Kidney glomerular epithelial cell (primary cell): ENCODE results near the gene GAS7.
"Not testable (repeated sequence)": the region's sequence is repeated elsewhere in the genome, so short reads cannot be mapped to it uniquely, and the experiment has no call there.

Source experiments
- DNase-seq: peaks from one replicate; lab custom pipeline; 2025; lab: John Stamatoyannopoulos, UW

GAS7 gene

DNA sequence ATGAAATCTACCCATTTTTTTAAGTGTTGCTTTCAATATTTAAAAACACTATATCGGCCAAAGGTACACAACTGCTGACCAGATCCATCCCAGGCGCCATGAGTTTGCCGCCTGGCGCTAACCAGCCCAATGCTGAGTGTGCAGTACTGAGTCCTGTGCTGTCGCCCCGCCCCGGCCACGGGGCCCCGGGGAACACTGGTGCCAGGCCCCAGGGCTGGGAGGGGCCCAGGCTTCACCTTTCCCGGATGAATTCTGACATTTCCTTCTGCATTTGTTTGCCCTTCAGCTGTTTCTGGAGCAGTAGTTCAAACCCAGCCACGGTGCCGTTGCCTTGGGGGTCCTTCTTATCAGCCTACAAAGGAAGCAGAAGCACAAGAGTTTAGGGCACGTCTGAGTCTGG is 255.5 kb downstream of the GAS7 start:
- no peak for DNase-seq

DNA sequence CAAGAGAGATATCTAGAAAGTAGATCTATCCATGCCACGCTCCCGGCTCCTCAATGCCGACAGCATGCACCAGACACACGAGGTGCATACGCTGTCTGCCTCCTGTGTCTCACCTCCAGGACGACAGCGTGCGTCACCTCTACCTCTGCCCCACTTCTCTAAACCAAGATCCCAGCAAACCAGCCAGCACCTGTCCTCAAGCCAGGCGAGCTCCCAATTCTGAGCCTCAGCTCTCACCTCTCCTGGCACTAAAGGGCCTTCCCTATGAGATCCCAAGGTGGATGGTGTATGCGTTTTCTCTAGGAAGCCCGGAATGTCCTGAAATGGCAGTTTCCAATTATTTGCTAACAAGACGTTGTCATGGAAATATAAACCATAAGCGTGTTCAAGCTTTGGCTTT is 257.1 kb downstream of the GAS7 start:
- DNase-seq: no peak

DNA sequence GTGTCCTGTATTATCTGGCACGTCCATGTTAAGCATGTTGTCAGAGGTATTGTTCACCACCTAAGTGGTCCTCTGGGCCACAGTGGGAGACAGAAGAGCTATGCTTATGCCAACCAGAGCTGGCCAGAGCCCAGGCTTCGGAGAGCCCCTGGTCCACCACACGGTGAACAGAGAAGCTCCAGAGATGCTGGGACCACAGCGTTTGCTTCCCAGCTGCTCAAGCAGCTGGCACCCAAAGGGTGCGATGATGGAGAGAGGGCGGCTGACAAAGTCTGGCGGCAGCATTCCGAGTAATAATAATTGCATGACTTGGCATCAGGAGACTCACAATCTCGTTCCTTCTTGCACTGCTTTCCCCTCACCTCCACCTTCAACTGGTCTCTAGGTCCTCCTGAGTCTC is 257.6 kb downstream of the GAS7 start:
- DNase-seq: no peak

DNA sequence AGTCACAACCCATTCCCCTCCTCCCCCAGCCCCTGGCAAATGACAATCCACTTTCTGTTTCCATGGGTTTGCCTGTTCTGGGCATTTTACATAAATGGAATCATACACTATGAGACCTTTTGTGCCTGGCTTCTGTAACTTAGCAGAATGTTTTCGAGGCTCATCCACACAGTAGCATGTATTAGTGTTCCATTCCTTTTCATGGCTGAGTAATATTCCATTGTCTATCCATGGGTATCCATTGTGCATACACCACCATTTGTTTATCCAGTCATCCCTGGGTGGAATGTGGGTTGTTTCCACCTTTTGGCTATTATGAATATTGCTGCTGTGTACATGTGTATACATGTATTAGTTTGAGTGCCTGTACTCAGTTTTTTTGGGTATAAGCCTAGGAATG is 259.6 kb downstream of the GAS7 start:
- no peak for DNase-seq

DNA sequence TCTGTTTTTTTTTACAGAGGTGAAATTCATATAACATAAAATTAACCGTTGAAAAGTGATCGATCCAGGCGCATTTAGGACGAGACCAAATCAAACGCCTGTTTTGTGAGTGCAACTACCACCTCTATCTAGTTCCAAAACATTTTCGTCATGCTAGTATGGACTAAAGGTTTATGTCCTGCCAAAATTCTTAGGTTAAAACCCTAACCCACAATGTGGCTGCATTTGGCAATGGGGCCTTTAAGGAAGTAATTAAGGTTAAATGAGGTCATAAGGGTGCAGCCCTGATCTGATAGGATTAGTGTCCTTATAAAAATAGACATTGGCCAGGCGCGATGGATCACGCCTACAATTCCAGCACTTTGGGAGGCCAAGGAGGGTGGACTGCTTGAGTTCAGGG is 260.5 kb downstream of the GAS7 start:
- DNase-seq: no peak

DNA sequence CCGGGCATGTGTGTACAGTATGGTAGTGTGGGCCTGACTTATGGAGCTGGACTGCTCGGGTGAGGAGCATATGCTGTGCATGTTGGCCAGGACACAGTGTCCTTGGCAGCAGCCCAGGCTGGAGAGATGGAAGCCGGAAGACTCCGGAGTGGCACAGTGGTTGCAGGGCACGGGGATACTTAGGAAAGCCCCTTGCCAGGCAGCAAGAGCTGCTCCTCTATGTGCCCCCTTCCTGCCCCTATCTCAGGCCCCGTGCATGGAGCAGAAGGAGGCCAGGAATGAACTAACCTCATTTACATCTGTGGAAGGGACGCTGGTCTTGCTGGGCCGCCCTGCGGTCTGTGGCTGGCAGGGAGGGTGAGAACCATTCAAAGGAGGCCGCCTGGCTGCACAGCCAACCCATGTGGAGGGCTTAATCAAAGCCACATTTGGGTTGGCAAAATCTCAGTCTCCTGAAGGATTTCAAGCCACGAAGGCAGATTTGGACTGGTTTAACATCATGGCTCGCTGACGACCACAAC is 261.1 kb downstream of the GAS7 start:
- no peak for DNase-seq

DNA sequence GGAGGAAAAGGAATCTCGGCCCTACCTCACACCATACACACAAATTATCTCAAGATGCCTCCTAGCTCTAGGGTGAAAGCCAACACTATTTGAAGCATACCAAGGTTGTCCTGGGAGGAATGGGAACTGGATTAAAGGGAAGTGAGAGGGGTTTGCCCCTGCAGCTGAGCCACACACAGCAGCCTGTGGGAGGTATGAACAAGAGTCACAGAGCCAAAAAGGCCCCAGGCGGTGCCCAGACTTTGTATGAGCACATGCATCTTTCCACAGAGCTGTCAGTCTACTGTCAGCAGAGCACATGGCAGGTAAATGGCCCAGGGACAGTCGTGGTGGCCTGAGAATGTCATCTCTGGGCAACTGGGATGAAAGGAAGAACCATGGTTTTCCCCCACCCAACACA is 262.3 kb downstream of the GAS7 start:
- DNase-seq: no peak

DNA sequence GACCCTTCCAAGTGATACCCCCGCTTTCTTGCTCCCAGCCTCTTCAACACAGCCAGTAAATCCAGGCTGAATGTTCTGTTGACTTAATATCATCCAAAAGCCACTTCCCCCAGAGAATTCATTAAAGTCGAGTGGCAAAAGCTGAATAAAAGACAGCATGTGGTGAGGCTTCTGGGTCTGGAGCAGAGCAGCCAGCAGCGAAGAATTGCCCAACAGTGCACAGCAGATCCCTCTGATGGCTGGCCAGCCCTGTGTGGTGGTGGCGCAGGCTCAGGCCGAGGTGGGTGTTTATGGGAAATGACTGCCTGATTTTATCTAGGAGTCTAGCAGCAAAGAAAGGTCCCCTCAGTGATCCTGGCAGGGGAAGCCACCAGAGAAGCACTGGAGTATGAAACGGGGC is 263.0 kb downstream of the GAS7 start:
- DNase-seq: no peak

DNA sequence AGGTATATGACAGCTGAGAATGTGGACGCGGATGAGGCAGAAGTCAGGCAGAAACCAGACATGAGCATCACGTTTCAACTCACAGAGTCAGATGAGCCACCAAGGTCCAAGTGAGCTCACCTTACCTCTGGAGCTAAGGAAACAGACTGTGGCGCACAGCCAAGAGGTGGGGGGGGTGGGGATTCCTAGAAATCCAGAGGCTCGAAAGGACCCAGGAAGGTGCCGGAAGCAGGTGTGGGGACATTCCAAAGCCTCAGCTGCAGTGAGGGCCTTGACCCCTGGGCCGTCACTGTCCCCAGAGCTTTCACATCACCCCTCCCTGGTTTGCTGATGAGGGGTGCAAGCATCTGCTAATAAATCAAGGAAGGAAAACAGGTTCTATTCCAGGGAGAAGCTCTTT is 264.1 kb downstream of the GAS7 start:
- DNase-seq: no peak

DNA sequence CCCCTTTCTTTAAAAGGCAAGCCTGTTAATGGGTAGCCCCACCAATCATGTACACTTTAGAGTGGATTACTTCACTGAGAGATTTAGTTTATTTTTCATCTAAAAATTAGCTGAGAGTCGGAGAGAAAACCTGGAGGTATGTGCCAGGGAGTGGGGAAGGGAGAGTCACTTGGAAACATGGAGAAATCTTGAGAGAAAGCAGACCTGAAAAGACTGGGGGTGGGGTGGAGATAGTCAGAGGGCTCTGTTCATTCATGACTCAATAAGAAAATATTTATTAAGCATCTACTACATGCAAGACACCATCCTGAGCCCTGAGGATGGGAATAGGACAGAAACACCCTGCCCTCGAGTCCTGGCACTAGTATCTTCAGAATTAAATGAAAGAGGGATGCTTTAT is 265.9 kb downstream of the GAS7 start:
- DNase-seq: no peak

DNA sequence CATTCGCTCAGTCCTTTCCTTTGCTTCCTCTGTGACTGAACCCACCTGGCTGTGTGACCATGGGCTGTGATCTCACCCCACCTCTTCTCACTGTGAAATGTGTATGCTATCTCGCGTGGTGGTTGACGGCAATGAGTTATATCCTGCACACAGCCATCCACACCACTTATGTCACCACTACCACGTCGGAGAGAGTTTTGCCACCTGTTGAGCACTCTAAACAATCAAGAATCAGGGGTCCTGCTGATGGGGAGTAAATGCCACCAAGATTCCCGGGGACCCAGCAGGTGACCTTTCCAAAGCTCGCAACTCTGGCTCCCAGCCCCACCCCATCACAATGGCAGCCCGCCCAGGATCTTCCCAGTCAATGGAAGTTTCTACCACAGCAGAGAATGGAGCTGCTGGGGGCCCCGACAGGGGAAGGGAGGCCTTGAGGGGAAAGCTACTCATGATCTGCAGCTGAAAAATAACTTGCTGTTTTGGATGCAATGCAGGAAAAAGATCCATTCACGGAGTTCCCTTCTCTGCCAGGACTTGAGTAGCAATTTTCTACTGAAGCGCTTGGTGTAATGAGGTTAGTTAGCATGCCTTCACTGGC is 267.2 kb downstream of the GAS7 start:
- DNase-seq: no peak

DNA sequence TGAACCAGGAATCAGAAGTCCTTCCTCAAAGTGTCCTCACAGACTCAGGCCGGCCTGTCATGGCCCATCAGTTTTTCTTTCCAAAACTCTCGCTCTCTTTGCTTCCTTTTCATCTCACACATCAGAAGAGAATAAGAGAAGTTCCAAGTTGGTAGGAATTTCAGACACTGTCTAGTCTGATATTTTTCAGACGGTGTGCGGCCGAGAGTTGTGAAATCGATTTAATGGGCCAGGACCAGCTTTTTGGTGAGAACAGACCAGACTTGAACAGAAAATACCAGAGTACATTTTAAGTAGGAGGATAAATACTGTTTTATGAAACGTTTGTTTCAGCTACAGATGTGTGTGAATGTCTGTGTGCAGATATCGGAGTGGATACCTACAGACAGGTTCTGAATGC is 268.5 kb downstream of the GAS7 start:
- no peak for DNase-seq

DNA sequence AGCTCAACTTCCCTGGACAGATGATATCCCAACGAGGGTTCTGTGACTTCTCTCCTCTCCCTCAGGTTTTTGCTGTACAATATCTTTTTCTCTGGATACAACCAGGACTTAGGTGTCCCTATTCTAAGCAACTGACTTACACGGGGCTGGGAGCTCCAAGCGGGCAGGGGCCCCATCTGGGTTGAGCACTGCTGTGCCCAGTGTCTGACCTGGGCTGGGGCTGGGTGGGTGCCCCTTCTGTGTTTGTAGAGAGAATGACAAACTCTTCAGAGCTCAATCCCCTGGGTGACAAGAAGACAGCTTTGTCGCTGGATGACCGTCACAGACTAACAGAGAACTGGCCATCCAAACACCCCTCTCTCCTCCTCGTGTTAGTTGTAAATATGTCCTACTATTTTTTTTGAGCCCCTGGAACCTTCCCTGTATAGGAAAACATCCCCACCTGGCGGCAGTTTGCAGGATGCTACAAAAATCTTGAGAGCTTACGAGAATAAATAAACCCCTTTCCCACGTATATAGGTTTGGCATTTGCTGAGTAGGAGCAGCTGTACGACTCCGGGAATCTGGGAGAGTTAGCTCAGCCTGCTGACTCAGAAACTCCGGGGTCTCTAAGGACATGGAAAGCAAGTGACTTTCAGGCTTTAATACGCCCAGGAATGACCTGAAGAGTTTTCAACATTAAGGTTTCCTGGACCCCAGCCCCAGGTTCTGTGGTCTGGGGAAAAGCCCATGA is 269.6 kb downstream of the GAS7 start:
- DNase-seq: peak; percentile 14

DNA sequence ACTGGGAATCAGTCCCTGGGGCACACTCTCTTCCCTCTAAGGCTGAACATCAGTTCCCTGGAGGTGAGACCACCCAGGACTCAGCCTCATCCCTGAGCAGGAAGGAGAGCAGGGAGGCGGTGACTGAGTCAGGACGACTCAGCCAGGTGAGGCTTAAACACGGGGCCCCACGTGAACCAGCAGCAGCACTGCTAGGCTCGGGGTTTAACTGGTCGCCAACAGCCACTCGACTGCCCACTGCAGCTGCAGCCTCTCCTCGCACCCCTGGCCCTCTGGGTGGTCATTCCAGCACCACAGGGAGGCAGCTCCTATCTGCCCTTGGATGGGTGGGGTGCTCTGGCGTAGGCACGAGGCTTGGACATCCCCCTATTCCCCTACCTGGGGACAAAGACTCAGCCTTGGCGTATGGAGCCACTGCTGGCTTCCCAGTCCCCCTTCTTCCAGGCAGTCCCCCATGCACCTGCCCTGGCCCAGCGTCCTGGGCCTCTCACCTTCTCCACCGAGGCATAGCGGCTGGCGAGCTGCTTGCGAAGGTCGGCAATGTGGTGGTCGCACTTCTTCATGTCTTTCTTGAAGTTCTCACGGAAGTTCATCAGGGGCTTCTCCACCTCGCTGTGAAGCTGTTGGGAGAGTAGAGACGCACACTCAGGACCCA is 272.1 kb downstream of the GAS7 start:
- no peak for DNase-seq

DNA sequence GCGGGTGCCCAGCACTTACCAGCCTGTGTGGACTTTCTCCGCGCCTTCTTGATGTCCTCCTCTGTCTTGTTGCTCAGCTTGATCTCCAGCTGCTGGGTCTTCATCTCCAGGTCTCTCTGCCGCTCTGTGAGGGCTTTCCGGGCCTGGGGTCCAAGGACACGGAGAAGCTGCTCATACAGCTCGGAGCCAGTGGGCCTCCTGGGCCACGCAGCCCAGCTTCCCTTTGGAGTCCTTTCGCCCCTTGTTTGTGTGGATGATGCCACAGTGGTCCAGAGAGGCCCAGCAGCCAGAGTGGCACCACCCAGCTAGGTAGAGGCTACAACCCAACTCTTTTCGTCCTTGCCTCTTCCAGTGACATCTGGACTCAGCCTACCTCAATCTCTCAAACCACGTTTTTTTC is 272.9 kb downstream of the GAS7 start:
- DNase-seq: no peak

DNA sequence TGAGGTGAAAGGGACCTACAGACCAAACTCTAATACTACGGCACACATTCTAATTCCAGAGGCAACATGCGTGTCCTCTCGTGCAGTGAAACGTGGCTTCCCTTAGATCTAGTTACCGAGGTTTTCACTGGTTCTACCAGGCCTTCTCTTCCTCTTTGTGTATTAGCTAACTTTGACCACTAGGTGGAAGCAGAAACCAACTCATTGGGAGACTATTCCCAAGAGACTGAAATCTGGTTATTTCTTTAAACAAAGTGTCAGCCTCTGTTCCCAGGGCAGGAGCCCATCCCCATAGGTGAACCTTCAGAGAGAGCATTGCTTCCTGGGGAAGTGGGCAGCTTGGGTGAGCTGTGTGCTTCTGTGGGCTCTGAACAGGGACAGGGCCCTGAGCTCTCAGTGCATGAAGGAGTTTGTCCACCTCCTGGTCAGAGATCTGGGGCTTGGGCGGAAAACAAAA is 273.6 kb downstream of the GAS7 start:
- peak; percentile 53 for DNase-seq

DNA sequence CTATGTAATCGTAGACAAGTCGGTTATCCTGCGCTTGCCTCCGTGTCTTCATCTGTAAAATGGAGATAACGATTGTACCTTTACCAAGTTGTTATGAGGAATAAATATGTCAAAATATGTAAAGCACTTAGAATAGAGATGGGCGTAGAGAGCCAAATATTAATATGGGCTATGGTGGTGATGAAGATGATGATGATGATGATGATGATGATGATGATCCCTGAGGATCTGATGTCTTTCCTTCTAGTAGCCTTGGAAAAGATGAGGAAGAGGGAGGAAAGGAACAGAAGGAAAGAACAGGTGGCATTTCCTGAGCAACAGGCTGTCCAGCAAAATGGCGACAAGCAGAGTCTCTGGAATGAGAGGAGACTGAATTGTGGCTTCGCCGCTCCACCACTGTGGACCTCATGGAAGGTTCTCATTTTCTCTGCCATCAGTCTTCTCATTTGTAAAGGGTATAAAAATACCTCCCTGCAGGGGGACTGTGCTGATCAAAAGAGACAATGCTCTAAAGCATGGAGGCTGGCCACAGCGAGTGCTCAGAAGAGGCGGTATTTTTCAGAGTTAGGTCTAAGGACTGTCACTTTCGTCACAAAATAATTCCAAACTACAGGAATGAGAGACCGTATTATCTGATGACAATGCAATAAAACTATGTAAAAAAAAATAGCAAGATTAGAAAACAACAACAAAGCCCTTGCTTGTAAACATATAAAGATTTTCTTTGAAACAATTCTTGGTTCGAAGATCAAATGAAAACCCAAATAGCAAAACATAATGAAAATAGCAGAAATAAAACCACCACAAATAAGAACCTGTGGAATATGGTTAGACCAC is 276.2 kb downstream of the GAS7 start:
- DNase-seq: no peak

DNA sequence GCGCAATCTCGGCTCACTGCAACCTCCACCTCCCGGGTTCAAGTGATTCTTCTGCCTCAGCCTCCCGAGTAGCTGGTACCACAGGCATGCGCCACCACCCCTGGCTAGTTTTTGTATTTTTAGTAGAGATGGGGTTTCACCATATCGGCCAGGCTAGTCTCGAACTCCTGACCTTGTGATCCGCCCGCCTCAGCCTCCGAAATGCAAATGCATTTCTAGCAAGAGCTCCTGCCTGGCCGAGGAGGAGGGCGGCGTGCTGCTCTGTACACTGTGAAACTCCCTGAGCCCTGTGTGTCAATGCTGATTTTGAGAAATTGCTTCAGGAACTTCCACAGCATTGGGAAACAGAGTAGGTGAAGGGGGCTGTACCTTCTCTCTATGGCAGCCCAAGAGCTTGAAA is 277.2 kb downstream of the GAS7 start:
- DNase-seq: not testable (repeated sequence)

DNA sequence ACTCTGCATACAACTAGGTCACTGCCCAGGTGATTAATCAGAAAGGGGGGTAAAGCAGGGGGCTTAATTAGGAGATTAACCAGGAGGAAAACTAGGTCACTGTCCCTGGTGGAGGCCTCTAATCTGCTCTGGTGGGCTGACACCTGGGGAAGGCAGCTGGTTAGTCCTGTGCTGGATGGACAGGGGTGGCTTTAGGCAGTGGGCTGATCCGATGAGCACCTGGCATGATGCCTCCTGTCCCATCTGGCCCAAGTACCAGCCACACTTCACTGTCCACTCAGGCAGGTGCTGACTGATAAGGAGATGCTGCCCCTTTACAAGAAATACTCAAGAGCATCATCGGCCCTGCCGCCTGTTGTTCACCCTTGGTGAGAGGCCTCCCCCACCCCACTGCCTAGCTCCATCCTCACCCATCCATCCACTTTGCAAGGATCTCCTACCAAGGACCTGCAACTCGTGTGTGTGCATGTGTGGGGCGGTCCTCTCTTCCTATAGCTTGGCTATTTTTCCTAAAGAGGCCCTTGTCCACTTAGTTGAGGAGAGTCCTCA is 279.5 kb downstream of the GAS7 start:
- DNase-seq: no peak

DNA sequence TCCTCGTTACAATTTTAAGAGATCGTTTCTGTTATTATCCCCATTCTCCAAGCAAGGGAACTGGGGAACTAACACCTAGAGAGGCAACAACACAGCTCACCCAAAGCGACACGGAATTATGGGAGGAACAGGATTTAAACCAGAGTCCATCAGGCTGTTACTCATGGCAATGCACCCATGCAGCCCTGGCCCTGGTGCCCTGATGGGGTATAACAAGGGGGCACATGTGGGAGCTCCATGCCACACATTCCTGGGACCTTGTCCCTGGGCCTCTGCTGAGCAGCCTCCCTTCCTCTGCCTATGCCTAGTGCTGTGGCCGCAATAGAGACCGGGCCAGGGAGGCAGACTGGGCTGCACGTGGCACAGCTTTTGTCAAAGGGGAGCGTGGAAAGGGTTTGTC is 280.1 kb downstream of the GAS7 start:
- no peak for DNase-seq

DNA sequence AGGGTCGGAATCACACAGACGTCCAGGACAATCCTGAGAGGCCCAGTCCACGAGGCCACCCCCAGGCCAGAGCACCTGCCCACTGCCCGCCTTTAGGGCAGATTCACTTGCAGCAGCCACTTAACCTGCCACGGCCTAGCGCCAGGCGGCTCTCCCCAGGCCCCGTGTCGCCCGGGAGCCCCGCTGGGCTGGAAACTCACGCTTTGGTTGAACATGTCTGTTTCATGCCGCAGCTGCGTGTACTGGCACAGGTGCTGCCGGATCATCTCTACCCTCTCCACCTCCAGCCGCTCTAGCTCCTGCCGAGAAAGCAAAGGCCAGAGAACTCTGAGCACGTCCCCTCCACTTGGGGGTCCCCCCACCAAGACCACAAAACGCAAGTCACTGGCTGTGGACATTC is 280.6 kb downstream of the GAS7 start:
- no peak for DNase-seq

DNA sequence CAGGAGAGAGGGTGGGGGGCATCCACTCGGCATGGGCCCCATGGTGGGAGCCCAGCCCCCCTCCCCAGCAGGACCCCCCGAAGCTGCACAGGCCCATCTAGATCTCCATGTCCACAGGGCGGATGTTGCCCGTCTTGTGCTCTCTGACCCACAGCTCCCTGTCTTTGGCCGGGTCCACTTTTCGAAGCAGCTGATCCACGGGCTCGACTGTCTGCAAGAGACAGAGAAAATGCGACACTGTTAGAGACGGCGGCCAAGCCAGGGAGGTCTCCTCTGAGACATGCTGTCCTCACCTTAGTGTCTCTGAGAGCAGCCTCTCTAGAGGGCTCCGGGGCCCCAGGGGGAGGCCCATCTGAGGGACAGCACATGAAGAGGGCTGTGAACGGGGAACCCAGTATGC is 281.3 kb downstream of the GAS7 start:
- DNase-seq: no peak
